ENCODE results near the gene RAMACL.

RAMACL gene

GRCh38 chr6:166617359-166617758, 30.9 kb upstream of the RAMACL start:
- DNase-seq = no peak

DNA sequence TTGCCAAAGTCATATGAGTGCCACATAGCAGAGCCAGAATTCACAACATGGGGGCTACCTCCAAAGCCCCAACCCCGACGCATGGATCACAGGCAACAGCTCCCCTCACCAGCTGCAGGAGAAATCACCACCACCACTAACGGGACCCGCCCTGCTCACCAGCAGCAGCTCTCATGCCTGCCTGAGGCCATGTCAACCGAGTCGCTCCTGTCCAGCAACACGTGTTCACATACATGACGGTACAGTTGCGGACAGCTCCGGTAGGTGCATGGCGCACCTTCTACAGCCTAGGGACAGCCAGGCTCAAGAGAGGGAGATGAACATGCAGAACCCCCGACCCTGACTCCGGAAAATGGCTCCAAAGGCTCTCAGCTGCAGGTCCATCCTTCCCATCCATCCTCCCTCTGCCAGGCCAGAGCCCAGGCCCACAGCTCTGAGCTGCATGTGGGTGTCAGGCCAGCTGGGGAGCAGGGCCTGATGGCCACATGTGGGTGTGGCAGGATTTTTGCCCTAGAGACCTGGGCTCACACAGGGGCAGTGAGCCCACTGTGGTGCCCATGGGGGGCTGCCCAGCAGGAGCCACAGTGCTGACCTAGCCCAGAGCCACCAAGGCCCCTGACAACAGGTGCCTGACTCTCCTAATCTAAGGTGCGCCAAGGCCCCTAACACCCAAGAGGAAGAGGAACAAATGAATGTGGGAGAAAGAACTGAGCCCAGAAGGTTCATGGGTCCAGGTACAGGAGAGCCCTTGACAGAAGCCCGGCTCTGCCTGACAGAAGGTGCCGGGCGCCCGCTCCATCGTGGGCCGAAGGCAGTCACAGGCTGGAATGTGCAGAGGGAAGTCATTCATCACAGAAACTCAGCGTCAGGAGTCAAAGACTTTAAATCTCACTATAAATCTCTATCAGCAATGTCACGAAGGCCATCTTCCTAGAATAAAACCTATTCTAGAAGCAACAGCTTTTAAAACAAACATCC, 30.1 kb upstream of the RAMACL start:
- DNase-seq = no peak

DNA sequence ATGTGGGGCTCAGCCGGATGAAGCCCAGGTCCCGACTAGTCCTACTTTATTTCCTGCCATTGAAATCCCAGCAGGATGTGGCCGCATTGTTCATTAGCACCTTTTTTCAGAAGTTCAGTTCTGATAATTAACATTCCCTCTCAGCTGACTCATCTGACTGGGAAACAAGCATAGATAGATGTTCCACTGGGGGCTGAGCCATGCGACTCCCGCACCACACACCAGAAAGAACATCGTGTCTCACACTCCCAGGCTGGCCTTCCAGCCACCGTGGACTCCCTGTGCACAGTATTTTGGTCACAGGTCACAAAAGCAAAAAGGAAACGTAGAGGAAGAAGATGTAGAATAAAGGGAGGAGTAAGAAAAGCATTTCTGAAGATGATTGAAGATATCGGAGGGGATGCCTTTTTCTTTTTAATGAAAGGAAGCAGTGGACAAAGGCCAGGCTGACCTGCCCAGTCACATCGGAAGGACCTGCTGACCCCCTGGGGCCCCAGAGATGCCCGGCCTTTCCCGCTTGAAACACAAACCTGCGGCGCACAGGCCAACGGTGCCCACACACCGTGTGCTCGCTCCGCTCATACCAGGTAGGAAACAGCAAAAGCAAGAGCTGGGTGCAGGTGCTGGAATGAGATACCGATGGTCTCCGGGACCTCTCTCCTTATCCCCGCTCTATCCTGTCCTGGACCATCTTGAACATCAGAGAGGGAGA, 28.7 kb upstream of the RAMACL start:
- no peak for DNase-seq

- DNase-seq = no peak
Measured at GRCh38 chr6:166614589-166614988, 28.1 kb upstream of the RAMACL start.

DNA sequence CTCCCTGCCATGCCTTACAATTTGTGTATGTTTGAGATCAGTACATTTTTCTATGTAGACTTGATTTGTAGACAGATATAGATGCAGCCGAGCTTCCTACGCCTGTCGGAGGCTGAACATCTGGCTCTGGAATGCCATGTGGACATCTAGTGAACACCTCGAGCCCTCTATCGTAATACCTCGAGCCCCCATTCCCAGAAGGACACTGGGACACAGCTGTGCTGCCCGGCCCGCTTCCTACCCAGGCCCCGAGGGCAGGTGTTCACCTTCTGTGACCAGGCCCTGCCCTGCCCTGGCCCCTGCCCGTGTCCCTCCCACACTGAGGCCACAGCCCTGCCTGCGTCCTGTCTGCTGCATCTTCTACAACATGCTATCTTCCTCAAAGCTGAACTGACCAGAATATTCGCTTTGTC, 27.7 kb upstream of the RAMACL start:
- DNase-seq = no peak

GRCh38 chr6:166613027-166613426, 26.5 kb upstream of the RAMACL start:
- DNase-seq = no peak

GRCh38 chr6:166612471-166612881, 26.0 kb upstream of the RAMACL start:
- DNase-seq = no peak

DNA sequence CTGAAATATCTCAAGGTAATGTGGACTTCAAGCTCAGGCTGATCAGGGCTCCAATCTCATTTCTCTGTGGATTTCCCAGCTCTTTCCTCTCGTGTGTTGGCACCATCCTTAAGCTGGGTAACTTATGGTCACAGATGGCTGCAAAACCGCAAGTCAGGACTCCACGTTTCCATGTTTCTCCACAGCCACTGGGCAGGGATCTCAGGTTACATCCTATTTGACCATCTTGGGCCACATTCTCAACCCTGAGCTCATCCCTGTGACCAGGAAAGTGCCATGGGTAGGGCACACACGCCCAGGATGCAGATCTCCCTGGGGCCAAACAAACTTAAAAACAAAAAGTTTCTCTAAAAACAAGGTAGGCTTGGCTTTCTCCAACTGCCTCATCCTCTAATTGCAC, 25.2 kb upstream of the RAMACL start:
- DNase-seq = no peak

DNA sequence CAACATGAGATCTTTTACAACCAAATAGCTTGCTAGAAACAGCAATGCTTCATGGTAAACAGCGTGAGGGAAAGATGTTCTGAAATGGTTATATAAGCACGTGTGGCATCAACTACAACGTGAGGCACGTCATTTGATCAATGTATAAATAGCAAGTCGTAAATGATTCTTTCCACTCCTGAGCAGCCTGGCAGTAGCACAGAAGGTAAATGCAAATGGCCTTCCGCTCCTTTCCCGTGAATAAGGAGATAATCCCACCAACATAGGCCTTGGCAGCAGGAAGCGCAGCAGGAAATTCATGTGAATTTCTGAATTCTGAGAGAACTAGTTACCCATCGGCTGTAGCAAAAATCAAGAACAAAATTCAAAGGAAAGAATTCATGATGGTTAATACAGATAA, 23.6 kb upstream of the RAMACL start:
- no peak for DNase-seq

GRCh38 chr6:166608774-166609173, 22.3 kb upstream of the RAMACL start:
- no peak for DNase-seq

- no peak for DNase-seq
Measured at GRCh38 chr6:166605752-166606151, 19.3 kb upstream of the RAMACL start.

DNA sequence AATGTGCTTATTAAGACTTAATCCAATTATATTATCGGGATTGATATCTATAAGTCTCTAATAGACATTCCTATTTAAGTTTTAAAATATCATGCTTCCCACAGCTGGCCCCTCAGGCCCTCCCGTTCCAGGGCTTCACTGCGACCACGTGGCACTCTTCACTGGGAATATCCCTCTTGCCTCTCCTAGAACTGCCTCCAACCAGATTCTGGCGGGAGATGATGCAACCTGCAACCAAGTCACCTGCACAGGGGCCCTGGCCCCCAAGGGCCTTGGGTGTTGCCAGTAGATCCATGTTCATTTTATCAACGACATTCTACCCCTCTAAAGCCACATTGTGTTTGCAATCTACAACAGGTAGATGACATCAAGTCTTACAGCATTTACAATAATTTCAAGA, 18.4 kb upstream of the RAMACL start:
- no peak for DNase-seq

DNA sequence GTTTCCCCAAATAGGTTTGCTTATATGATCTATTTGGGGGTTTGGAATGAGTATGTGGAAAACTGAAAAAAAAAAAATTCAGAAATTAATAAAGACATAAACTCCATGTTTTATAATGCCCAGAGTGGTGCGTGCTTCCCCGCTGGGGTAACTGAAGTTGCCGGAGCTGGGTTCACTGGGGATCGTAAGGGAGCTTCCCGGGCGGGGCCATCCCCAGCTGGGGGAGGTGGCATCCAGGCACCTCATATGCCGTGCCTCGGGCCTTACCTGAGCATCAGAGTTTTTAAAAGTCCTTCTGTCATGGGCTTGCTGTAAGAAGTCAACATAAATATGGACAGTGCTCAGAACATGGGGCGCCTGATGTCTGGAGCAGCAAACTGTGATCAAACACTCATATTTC, 17.9 kb upstream of the RAMACL start:
- no peak for DNase-seq

DNA sequence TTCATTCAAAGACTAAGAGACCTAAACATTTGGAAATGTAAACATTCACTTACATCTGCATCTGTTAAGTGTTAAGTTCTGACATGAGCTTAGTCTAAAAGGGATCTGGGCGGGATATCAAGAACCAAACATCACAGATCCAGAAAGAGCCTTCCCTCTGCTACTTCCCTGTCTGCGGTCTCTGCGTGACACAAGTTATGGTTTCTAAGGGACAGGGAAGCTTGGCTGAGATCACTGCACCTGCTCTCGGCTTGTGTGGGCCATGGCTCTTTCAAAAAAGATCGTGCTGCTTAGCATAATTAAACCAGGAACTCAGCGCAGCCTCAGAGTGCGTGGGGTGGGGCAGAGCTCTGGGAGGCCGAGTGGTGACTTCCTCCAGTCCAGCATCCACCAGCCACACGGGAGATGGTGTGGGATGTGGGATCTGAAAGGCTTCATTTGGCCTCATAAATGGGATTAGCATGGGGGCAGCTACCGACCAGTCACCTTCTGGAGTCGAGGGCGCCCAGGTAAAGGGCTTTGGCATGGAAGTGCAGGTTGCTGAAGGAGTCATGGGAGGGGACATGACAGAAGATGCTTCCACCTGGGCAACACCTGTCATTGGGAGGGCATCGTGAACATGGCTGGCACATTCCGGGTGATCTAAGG, 16.7 kb upstream of the RAMACL start:
- no peak for DNase-seq

DNA sequence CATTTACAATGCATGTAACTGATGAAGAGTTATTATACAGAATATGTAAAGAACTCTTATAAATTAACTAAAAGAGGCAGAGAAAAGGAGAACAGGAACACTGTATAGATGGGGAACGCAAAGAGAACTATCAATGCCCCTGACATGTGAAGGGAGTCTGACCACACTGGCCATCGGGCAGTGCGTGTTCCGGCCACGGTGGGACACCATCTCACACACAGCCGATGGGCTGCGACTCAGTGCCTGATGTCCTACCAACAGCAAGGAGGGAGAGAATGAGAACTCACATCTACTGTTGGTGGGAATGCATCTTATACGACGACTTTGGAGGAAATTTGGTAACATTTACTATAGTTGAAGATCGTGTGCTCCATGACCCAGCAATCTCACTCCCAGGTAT, 15.5 kb upstream of the RAMACL start:
- DNase-seq = no peak

GRCh38 chr6:166600931-166601330, 14.5 kb upstream of the RAMACL start:
- DNase-seq = no peak

- no peak for DNase-seq
Measured at GRCh38 chr6:166599205-166599604, 12.7 kb upstream of the RAMACL start.

DNA sequence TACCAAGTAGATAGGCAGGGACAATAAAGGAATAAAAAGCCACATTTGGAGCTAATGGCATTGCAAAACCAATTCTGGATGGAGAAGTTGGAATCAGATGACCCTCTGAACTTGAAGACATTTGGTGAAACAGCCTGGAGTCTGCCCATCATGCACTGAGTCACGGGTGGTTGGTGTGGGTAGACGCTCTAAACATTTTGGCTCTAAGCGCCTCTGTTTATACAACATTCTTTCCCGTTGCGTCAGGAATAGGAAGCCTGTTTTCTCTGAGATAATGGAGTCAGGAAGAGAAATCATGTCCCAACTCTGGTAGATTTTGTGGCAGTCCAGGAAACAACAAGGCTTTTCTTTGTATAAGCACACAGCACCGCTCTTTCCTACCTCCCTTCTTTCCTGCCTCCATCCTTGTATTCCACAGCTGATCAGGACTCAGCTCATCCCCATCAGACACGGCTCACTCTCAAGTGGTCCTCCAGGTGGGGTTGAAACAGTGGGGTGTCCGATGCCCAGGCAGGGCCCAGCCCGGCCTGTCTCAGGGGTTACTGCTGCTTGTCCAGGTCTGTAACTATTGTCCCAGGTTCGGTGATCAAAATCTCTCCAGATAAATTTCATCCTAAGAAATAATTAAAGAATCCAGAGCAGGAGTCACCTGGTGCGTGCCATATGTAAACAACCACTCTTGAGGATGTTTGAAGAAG, 12.1 kb upstream of the RAMACL start:
- DNase-seq = no peak

- no peak for DNase-seq
Measured at GRCh38 chr6:166597711-166598440, 11.4 kb upstream of the RAMACL start.

- DNase-seq = no peak
Measured at GRCh38 chr6:166596776-166597507, 10.5 kb upstream of the RAMACL start.

DNA sequence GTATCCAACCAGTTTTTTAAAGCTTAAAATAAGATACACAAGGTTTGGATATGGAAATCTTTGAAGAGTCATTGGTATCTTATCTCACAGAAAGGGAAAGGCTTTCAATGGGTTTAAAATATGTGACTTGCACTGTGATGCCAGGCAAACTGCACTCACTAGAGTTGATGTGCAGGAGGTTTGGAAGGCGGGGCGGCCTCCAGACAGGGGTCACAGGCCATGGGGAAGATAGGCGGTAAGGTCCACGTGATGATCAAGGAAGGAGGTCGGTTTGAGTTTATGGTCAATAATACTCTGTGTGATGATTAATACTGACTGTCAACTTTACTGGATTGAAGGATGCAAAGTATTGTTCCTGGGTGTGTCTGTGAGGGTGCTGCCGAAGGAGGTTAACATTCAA, 9.5 kb upstream of the RAMACL start:
- DNase-seq = no peak
